GM18517 (cell line): ENCODE data around the gene ERICH6B.
"Not testable (repeated sequence)": the region's sequence is repeated elsewhere in the genome, so short reads cannot be mapped to it uniquely, and the experiment has no call there.

Experiments
- ATAC-seq: cut with Tn5 transposase; IDR thresholded peaks from one replicate; pipeline ENCODE4 v1.9.1; 2021; ENCODE audit warnings: mild to moderate bottlenecking, moderate library complexity; ENCODE audit not compliant: unreplicated experiment

ERICH6B gene

DNA sequence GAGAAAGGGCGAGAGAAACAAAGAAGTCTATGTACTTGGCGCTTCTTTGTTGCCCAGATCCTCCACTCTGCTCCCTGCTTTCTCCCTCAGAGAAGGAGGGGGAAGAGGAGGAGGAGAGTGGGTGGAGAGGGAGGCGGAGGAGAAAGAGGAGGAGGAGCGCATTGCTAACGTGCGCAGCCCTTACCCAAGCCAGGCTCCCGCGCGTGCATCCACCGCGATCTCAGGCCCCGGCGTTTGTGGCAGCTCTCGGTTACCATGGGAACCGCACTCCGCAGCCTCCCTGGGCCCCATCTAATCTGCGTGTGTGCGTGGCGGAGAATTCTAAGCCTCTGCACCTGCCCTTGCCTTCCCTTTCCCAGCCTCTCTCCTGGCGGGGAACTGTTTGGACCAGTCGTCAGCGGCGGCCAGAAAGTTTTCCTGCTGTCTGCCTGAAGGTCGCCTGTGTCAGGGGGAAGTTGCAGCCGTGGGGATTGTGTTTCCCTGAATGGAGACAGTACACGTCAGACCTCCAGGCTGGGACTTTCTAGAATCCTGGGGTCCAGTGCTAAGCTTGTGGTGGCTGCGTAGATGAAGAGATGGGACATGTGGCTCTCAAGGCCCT is at the start of gene ERICH6B:
ERICH6B (minus strand) TSS at position 239 of the 601 bp plus-strand sequence. CDS start 18,734 bp downstream, outside the sequence.
- ATAC-seq: no peak

- not testable (repeated sequence) for ATAC-seq
These were observed 47.4 kb upstream of the ERICH6B start for GRCh38 chr13:45662903-45663302.

DNA sequence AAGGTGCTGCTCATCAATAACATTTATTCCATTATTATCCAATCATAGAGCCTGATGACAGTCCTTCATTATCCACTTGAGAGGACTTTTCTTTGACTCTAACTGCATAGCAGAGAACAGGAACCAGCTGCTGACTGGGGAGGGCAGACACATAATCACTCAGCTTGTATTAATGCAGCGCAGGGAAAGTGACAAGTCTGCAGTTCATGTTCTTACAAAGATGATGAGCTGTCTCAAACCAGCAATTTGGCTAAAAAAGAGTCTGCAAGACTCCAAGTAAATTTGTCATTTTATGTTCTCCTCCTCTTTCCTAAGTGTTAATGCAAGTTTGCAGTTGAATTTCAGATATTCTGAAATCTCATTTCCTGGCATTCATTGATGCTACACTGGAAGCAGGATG is 46.6 kb upstream of the ERICH6B start:
- ATAC-seq: no peak

GRCh38 chr13:45660458-45660857 is 44.9 kb upstream of the ERICH6B start:
- ATAC-seq: not testable (repeated sequence)

DNA sequence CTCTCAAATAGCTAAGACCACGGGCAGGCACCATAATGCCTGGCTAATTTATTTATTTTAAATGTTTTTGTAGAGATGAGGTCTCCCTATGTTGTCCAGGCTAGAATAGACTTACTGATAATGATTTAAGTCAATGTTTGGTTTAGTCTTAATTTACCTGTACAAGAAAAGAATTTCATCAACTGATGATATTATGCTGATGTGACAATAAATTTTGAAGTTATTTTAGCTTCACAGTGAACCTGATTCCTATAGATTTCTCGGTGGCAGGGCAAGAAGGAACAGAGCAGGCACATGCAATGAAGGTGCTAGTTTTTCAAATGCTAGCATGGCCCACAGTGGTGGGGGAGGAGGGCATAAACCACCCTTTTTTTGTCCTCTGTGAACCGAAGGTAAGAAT is 44.0 kb upstream of the ERICH6B start:
- no peak for ATAC-seq

- ATAC-seq: no peak
These were observed 43.2 kb upstream of the ERICH6B start for GRCh38 chr13:45658586-45659235.

GRCh38 chr13:45654633-45655349 is 39.3 kb upstream of the ERICH6B start:
- ATAC-seq: no peak

GRCh38 chr13:45645263-45645662 is 29.7 kb upstream of the ERICH6B start:
- ATAC-seq: not testable (repeated sequence)

- not testable (repeated sequence) for ATAC-seq
These were observed 26.6 kb upstream of the ERICH6B start for GRCh38 chr13:45642159-45642558.

DNA sequence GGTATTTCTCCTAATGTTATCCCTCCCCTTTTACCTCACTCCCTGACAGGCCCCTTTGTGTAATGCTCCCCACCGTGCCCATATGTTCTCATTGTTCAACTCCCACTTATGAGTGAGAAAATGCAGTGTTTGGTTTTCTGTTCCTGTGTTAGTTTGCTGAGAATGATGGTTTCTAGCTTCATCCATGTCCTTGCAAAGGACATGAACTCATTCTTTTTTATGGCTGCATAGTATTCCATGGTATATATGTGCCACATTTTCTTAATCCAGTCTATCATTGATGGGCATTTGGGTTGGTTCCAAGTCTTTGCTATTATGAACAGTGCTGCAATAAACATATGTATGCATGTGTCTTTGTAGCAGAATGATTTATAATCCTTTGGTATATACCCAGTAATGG is 19.8 kb upstream of the ERICH6B start:
- ATAC-seq: not testable (repeated sequence)

DNA sequence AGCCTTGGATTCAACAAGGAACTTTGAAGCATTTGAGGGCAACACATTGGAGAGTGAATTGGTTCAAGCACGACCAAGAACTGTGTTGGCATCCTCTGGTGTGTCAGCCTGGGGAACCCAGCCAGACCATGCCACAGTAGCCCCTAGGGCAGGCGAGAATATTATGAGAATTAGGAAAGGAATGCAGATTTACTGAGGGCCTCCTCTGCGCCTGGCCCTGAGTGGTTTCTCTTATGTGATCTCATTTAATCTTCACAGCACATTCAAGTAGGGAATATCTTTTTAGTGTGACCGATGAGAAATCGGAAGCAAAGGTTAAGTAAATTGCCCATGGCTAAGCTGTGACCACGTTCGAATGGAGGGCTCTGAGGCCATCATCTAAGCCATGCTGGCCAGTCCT is 15.3 kb upstream of the ERICH6B start:
- ATAC-seq: no peak

- ATAC-seq: no peak
These were observed 14.4 kb upstream of the ERICH6B start for GRCh38 chr13:45629940-45630339.

DNA sequence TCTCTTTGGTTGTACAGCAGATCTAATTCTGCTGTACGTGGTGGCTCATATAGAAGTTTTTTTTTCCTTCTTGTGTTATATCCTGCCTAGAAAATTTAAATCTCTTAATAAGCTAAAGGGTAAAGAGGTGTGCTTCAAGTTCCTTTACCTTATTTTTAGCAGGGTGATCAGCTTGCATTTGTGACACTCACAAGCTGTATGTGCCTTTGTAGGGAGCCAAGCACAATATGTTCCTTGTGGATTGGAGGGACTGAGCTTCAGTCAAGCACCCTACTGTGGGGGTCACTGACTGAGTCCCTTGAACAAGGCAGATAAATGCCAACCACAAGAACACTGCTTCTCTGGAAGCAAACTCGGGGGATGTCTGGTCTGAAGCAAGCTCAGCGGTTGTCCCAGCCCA is 12.6 kb upstream of the ERICH6B start:
- no peak for ATAC-seq

- ATAC-seq: no peak
These were observed 12.1 kb upstream of the ERICH6B start for GRCh38 chr13:45627656-45628055.

GRCh38 chr13:45626731-45627374 is 11.3 kb upstream of the ERICH6B start:
- no peak for ATAC-seq

- no peak for ATAC-seq
These were observed 8.1 kb upstream of the ERICH6B start for GRCh38 chr13:45623516-45624090.

DNA sequence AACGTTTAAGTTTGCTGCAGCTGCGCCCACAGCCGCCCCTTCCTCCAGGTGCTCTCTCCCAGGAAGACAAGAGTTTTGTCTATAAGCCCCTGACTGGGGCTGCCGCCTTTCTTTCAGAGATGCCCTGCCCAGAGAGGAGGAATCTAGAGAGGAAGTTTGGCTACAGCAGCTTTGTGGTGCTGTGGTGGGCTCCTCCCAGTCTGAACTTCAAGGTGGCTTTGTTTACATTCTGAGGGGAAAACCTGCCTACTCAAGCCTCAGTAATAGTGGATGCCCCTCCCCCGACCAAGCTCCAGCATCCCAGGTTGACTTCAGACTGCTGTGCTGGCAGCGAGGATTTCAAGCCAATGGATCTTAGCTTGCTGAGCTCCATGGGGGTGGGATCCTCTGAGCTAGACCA is 6.4 kb upstream of the ERICH6B start:
- no peak for ATAC-seq

DNA sequence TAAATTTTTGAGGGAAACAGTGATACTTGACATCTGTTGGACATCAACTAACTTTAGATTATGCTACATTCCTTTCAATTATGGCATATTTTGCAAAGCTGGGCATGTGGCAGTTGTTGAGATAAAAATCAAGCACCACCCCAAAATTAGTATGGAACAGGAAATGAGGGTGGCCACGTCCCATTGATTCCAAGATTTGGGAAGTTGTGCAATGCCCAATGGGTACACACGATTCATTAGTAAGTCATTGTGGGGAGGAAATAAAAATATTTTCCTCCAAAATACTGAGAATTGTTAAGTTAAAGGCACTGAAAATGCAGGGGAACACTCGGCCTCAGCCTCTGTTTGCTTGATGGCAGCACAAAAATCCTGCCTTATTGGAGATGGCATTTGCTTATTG is 7.6 kb downstream of the ERICH6B start:
- no peak for ATAC-seq

DNA sequence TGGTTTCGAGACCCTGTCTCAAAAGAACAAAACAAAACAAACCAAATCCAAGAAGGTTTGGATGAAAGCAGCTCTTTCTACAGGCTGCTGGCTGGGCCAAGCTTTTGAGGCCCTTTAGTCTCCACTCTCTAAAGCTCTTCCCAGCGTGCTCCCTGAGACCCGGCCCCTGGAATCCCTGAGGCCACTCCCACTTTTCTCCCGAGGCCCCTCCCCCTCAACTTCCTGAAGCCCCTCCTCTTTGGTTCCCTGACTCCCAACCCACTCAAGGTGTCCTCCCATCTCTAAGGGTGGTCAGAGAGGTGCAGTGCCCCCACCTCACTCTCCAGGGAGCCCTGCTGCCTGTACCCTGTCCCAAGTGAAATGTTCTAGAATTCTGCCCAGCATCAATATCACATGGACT is 10.6 kb downstream of the ERICH6B start:
- ATAC-seq: no peak

GRCh38 chr13:45603338-45603737 is 12.2 kb downstream of the ERICH6B start:
- no peak for ATAC-seq
